ENCODE measurements around the gene SS18L1. TPM values are rescaled to one million over a fixed set of nuclear protein-coding genes. Genes with fewer than 3 reads are reported as not detected.

SS18L1 gene
- total and polyA plus RNA-seq, 11 donors: 6.5 to 12.4 (median 7.9) TPM

DNA sequence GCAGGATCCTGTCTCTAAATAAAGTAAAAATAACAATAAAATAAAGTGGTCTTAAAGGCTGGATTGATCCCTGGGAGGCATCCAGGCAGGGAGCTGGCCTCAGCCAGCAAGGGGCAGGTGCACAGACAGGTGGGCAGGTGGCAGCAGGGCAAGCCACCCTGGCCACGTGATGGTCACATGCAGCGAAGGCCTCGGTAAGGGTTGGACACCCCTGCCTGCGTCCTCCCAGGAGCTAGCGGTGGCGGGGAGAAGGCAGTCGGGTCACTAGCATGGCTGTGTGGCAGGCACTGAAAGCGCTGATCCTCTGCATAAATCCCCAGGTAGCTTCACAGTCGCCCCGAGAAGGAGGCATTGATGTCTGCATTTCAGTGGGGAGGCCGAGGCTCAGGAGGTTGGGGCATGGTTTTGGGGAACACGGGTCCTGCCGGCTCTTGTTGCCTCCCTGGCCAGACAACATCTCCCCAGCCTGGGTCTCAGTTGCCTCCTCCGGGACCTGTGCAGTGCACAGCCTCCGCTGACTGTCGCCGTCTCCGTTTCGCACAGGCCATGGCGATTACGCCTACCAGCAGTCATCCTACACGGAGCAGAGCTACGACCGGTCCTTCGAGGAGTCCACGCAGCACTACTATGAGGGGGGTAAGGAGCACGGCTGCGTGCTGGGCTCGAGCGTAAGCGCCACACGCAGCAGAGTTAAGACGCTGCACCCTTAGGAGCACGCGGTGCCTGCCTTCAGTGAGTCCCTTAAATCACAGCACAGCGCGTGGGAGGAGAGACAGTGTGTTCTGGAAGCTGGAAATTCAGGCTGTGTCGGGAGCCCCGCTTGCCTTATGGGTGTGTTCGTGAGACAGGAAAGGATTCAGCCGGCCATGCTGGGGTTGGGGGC lies 21.6 kb downstream of the SS18L1 start:
- no peak overlapping the region for H3K27ac ChIP-seq
- H3K4me3 ChIP-seq: no peak overlapping the region
- no peaks in the 10 kb centered on the region for H3K27me3 ChIP-seq
- DNase-seq (peak in 1 of 5 donors; percentile 48), ATAC-seq (peak in 1 of 4 donors; percentile 19)
- H3K4me1 ChIP-seq: no peaks in the 10 kb centered on the region
- peaks cover 0 to 87% (median 79%) of the 10 kb centered on the region in 9 donors for H3K36me3 ChIP-seq
- intact Hi-C loops (cut with DNase I): no loop called here
- WGBS, 4 donors: 94 to 97% (median 96%) methylated on average over 35 to 41 of the region's 41 CpGs
- no peaks in the 10 kb centered on the region for H3K9me3 ChIP-seq
- no peak for TF ChIP-seq POLR2A (IDR thresholded peaks at IDR 0.05)
- TF ChIP-seq, protein P1, sequence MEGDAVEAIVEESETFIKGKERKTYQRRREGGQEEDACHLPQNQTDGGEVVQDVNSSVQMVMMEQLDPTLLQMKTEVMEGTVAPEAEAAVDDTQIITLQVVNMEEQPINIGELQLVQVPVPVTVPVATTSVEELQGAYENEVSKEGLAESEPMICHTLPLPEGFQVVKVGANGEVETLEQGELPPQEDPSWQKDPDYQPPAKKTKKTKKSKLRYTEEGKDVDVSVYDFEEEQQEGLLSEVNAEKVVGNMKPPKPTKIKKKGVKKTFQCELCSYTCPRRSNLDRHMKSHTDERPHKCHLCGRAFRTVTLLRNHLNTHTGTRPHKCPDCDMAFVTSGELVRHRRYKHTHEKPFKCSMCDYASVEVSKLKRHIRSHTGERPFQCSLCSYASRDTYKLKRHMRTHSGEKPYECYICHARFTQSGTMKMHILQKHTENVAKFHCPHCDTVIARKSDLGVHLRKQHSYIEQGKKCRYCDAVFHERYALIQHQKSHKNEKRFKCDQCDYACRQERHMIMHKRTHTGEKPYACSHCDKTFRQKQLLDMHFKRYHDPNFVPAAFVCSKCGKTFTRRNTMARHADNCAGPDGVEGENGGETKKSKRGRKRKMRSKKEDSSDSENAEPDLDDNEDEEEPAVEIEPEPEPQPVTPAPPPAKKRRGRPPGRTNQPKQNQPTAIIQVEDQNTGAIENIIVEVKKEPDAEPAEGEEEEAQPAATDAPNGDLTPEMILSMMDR (IDR thresholded peaks at IDR 0.05): no peak

DNA sequence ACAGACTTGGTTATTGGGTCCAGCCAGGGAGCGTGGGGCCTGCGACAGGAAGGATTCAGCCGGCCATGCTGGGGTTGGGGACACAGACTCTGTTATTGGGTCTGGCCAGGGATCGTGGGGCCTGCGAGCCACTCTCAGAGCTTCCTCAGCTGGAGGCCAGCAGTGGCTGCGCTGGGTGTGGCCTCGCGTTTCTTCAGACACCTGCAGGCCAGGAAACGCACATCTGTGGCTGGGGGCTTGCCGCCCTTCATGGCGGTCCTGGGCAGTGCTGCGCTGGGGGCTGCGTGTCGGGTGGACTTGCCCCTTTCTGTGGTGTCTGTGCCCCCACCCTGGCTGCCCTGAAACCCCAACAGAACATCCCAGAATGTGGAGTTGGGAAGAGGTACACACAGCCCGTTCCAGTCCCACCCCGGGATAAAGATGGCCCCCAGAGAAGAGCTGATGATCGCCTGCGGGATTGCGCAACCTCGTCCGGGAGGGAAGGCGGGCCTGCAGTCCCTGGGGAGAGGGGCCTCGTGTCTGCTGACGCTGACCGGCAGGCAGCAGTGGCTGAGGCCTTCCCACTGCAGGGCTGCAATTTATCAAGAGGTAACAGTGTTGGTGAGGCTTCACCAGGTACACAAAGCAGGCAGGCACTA lies 22.3 kb downstream of the SS18L1 start:
- 71 to 94% (median 85%) methylated on average over 9 to 25 of the region's 25 CpGs for WGBS, 4 donors
- no peak for TF ChIP-seq POLR2A (IDR thresholded peaks at IDR 0.05)
- TF ChIP-seq, protein P1 (IDR thresholded peaks at IDR 0.05): no peak
- H3K36me3 ChIP-seq: peaks cover 0 to 82% (median 74%) of the 10 kb centered on the region in 9 donors
- H3K27ac ChIP-seq: no peak overlapping the region
- H3K27me3 ChIP-seq: no peaks in the 10 kb centered on the region
- H3K4me1 ChIP-seq: no peaks in the 10 kb centered on the region
- H3K4me3 ChIP-seq: no peak overlapping the region
- peak in 3 of 5 donors; percentile 48 to 69 (median 51) for DNase-seq
- intact Hi-C loops (cut with DNase I): no loop called here
- ATAC-seq: peak in 2 of 4 donors; percentile 7 to 25
- H3K9me3 ChIP-seq: no peaks in the 10 kb centered on the region

DNA sequence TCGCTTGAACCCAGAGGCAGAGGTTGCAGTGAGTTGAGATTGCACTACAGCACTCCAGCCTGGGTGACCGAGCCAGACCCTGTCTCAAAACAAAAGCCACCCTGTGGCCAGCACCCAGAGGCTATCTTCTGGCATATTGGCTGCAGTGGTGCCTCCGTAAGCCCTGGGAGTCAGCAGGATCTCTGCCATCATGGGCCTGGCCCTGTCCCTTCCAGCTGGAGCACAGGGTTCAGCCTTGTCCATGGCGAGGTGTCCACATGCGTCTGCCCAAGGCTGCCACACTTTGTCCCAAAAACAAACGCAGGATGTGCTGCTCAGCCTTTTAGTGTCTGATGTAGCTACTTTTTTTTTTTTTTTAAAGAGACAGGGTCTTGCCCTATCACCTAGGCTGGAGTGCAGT lies 23.9 kb downstream of the SS18L1 start:
- ATAC-seq (no peak), DNase-seq (peak in 1 of 5 donors; percentile 42)
- intact Hi-C loops (cut with DNase I): no loop called here
- no peak for TF ChIP-seq POLR2A (IDR thresholded peaks at IDR 0.05)
- TF ChIP-seq, protein P1 (IDR thresholded peaks at IDR 0.05): no peak
- peaks cover 0 to 69% (median 61%) of the 10 kb centered on the region in 9 donors for H3K36me3 ChIP-seq
- H3K9me3 ChIP-seq: no peaks in the 10 kb centered on the region
- H3K27ac ChIP-seq: no peak overlapping the region
- no peaks in the 10 kb centered on the region for H3K27me3 ChIP-seq
- H3K4me3 ChIP-seq: no peak overlapping the region
- WGBS, 4 donors: 55 to 76% (median 66%) methylated on average over 4 to 6 of the region's 6 CpGs
- peaks cover 0 to 7% (median 0%) of the 10 kb centered on the region in 12 donors for H3K4me1 ChIP-seq

DNA sequence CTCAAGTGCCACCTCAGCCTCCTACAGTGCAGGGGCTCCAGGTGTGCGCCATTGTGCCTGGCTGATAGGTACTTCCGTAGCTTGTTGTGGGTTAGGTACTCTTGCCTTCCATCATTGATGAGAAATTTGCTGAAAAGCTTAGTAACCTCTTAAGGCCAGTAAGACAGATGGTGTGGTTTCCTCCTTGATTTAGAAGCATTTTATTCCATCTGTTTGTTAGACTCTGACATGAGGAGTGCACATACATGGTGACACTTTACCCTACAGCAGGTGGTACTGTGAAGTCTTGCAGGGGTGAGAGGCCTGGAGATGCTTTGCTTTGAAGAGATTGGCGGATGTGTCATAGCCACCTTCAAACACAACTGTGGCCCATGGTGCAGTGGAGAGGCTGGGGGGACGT lies 24.5 kb downstream of the SS18L1 start:
- WGBS, 4 donors: 82 to 95% (median 94%) methylated on average over 4 of the region's 4 CpGs
- peaks cover 0 to 7% (median 0%) of the 10 kb centered on the region in 12 donors for H3K4me1 ChIP-seq
- DNase-seq (no peak), ATAC-seq (no peak)
- intact Hi-C loops (cut with DNase I): no loop called here
- no peaks in the 10 kb centered on the region for H3K9me3 ChIP-seq
- no peaks in the 10 kb centered on the region for H3K27me3 ChIP-seq
- no peak overlapping the region for H3K27ac ChIP-seq
- no peak overlapping the region for H3K4me3 ChIP-seq
- TF ChIP-seq POLR2A (IDR thresholded peaks at IDR 0.05): no peak
- TF ChIP-seq, protein P1 (IDR thresholded peaks at IDR 0.05): no peak
- peaks cover 0 to 69% (median 60%) of the 10 kb centered on the region in 9 donors for H3K36me3 ChIP-seq
